Ascending aorta (tissue), 2 donors: ENCODE measurements around the gene NUP188. TPM values are rescaled to one million over a fixed set of nuclear protein-coding genes. Genes with fewer than 3 reads are reported as not detected.
A peak's percentile ranks its signal among the peaks of the same experiment; 100 is the strongest.

Experiments used
- DNase-seq, 2 donors: peaks; one replicate each; pipeline ENCODE4 v3.0.0-alpha.2; 2019; ENCODE audit warnings: low spot score in 2 of 2
- H3K27ac ChIP-seq, 2 donors: fragments of 200-600 bp; sonication (generic); one replicate each; pipeline ENCODE4 v1.5.1; 2016 to 2017; ENCODE audit warnings: mild to moderate bottlenecking in 1 of 2
- H3K27me3 ChIP-seq: fragments of 200-600 bp; sonication (generic); one replicate; pipeline ENCODE4 v1.5.1; 2017
- H3K36me3 ChIP-seq, 2 donors: fragments of 200-600 bp; sonication (generic); one replicate each; pipeline ENCODE4 v1.5.1; 2016
- H3K4me1 ChIP-seq, 2 donors: fragments of 200-600 bp; sonication (generic); one replicate each; pipeline ENCODE4 v1.5.1; 2016 to 2017; ENCODE audit warnings: mild to moderate bottlenecking in 1 of 2
- H3K4me3 ChIP-seq, 2 donors: fragments of 200-600 bp; sonication (generic); one replicate each; pipeline ENCODE4 v1.5.1; 2016 to 2017; ENCODE audit warnings: mild to moderate bottlenecking in 1 of 2
- H3K9me3 ChIP-seq, 2 donors: fragments of 200-600 bp; sonication (generic); one replicate each; pipeline ENCODE4 v1.5.1; 2016
- CTCF ChIP-seq, 3 experiments: fragments of 200-600 bp in 2 of 3; fragments of 450-650 bp in 1 of 3; sonication (generic) in 2 of 3; IDR thresholded peaks; one replicate each; pipeline ENCODE4 v1.5.1; 2016 to 2019; ENCODE audit warnings: antibody characterized with exemption in 3 of 3, mild to moderate bottlenecking in 1 of 3, moderate library complexity in 1 of 3
- intact Hi-C: fragments of 100-400 bp; cut with DNase I; formaldehyde crosslinking; loops from one replicate; pipeline ENCODE4 v1.15.1; 2023
- total RNA-seq: library from RNA; depleted of rRNA; stranded (reverse); fragments of >200 nt; gene quantifications from one replicate; pipeline ENCODE4 v1.1.0, GENCODE V29; 2016

Gene NUP188
- 45.0 TPM for total RNA-seq

- H3K4me3 ChIP-seq: peak within 1 kb of the TSS; percentile 73 to 88
- TF ChIP-seq CTCF (IDR thresholded peaks at IDR 0.05): peak in 1 of 3 experiments; percentile 2
- intact Hi-C loops: loop anchor here (1.0 to 5.0 kb wide), 7 partner anchors 25 to 133 kb away; partner anchors contain the start of genes DOLPP1, KYAT1, MIGA2 and SH3GLB2
- H3K27me3 ChIP-seq: no peaks in the 10 kb centered on the region
- H3K9me3 ChIP-seq: no peaks in the 10 kb centered on the region
- peaks cover 5 to 20% of the 10 kb centered on the region in 2 donors for H3K4me1 ChIP-seq
- H3K27ac ChIP-seq: peak within 1 kb of the TSS; percentile 92 to 96
- peaks cover 4 to 14% of the 10 kb centered on the region in 2 donors for H3K36me3 ChIP-seq
- DNase-seq: peak; percentile 82 to 98
Measured at GRCh38 chr9:128947527-128948301, at the start of gene NUP188, which contains the start of gene DOLK. Gene NUP188, plus strand, starts transcription at chr9:128947699. Its CDS starts 21 bp downstream, at chr9:128947720. Gene DOLK, minus strand, starts transcription at chr9:128947603. Its CDS starts 300 bp downstream, at chr9:128947303.

- TF ChIP-seq CTCF (IDR thresholded peaks at IDR 0.05): no peak
- Histone ChIP-seq H3K36me3 (peaks cover 34 to 48% of the 10 kb centered on the region in 2 donors), H3K9me3 (no peaks in the 10 kb centered on the region), H3K27ac (peak overlapping the region; percentile 70 to 86), H3K27me3 (no peaks in the 10 kb centered on the region), H3K4me3 (no peak overlapping the region), H3K4me1 (peaks cover 11 to 24% of the 10 kb centered on the region in 2 donors)
- intact Hi-C loops: no loop called here
- no peak for DNase-seq
Measured at GRCh38 chr9:128898382-128898781, 49.1 kb upstream of the NUP188 start.

GRCh38 chr9:128898845-128899565, 48.5 kb upstream of the NUP188 start:
- no peak for DNase-seq
- peak overlapping the region; percentile 70 to 86 for H3K27ac ChIP-seq
- intact Hi-C loops: no loop called here
- peaks cover 11 to 23% of the 10 kb centered on the region in 2 donors for H3K4me1 ChIP-seq
- no peak overlapping the region for H3K4me3 ChIP-seq
- no peak for TF ChIP-seq CTCF (IDR thresholded peaks at IDR 0.05)
- H3K36me3 ChIP-seq: peaks cover 31 to 42% of the 10 kb centered on the region in 2 donors
- H3K27me3 ChIP-seq: no peaks in the 10 kb centered on the region
- H3K9me3 ChIP-seq: no peaks in the 10 kb centered on the region

- H3K4me1 ChIP-seq: peaks cover 11 to 27% of the 10 kb centered on the region in 2 donors
- no peak for DNase-seq
Measured at GRCh38 chr9:128899566-128900322, 47.8 kb upstream of the NUP188 start.

More at GRCh38 chr9:128899566-128900322, 47.8 kb upstream of the NUP188 start:
- H3K9me3 ChIP-seq: no peaks in the 10 kb centered on the region
- H3K36me3 ChIP-seq: peaks cover 29 to 35% of the 10 kb centered on the region in 2 donors
- no peaks in the 10 kb centered on the region for H3K27me3 ChIP-seq
- TF ChIP-seq CTCF (IDR thresholded peaks at IDR 0.05): no peak
- peak overlapping the region; percentile 70 to 86 for H3K27ac ChIP-seq
- no peak overlapping the region for H3K4me3 ChIP-seq
- intact Hi-C loops: no loop called here
